Uterus (tissue), 4 donors: ENCODE data around the gene TANC1. TPM values are rescaled to one million over a fixed set of nuclear protein-coding genes. Genes with fewer than 3 reads are reported as not detected.

Experiments
- DNase-seq, 2 donors: peaks; one replicate each; pipeline ENCODE4 v3.0.0-alpha.2; 2019 to 2020
- H3K27ac ChIP-seq, 2 donors: fragments of 200-600 bp; sonication (generic); 1 replicate in 1 of 2; 2 replicates in 1 of 2; pipeline ENCODE4 v1.5.1; 2016 to 2018
- H3K27me3 ChIP-seq, 2 donors: fragments of 200-600 bp; sonication (generic); one replicate each; pipeline ENCODE4 v1.5.1; 2018 to 2019; ENCODE audit warnings: control low read depth in 1 of 2
- H3K36me3 ChIP-seq, 2 donors: fragments of 200-600 bp; sonication (generic); one replicate each; pipeline ENCODE4 v1.5.1; 2019; ENCODE audit warnings: control low read depth in 1 of 2
- H3K4me1 ChIP-seq, 2 donors: fragments of 200-600 bp; sonication (generic); one replicate each; pipeline ENCODE4 v1.5.1; 2018 to 2019; ENCODE audit warnings: control low read depth in 1 of 2
- H3K4me3 ChIP-seq, 2 donors: fragments of 200-600 bp; sonication (generic); 1 replicate in 1 of 2; 2 replicates in 1 of 2; pipeline ENCODE4 v1.5.1; 2018 to 2019; ENCODE audit warnings: mild to moderate bottlenecking in 1 of 2
- H3K9me3 ChIP-seq, 2 donors: fragments of 200-600 bp; sonication (generic); one replicate each; pipeline ENCODE4 v1.5.1; 2019; ENCODE audit warnings: control low read depth in 1 of 2
- POLR2A ChIP-seq, 2 donors: fragments of 450-650 bp; IDR thresholded peaks; one replicate each; pipeline ENCODE4 v1.6.1; 2016; ENCODE audit warnings: antibody characterized with exemption in 2 of 2, mild to moderate bottlenecking in 1 of 2, moderate library complexity in 1 of 2
- intact Hi-C: fragments of 100-400 bp; cut with DNase I; formaldehyde crosslinking; loops from one replicate; pipeline ENCODE4 v1.15.1; 2023; ENCODE audit warnings: low total_unique reads
- total RNA-seq, 4 donors: library from RNA; depleted of rRNA in 3 of 4; stranded (reverse); fragments of >200 nt in 3 of 4; gene quantifications; one replicate each; pipeline versions ENCODE4 v1.1.0 to v1.2.4, GENCODE V29; 2014 to 2023
- TF ChIP-seq, protein P1 (sequence below), 4 experiments: fragments of 200-600 bp in 2 of 4; fragments of 450-650 bp in 2 of 4; sonication (generic) in 2 of 4; IDR thresholded peaks; one replicate each; pipeline ENCODE4 v1.5.1; 2016 to 2019; ENCODE audit warnings: antibody characterized with exemption in 4 of 4, mild to moderate bottlenecking in 2 of 4, moderate library complexity in 1 of 4
- donor health status: DM: yes; HTN: yes; CAD: no.

The TANC1 gene
- total RNA-seq, 4 donors from 2014 or later, result 34.7 to 92.7 (median 67.4) TPM

DNA sequence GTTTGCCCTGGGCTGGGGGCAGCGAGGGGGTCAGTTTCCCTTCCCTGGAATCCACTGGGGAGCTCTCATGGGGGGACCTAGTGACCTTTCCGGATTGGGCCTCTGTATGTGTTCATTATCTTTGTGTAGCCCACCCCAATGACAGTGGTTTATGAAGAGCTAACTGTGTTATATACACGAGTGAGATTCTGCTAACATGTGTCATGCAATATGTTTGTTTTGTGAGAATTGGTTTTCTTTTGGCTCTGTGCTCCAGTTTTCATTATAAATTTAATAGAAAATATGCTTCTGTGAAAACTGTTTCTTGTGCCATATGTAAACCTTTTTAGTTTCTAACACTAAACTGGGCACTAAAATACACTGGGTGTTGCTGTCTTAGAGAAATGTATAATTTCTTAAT, 207.5 kb downstream of the TANC1 start:
- Histone ChIP-seq H3K9me3 (no peaks in the 10 kb centered on the region), H3K4me1 (no peaks in the 10 kb centered on the region), H3K36me3 (no peaks in the 10 kb centered on the region), H3K27ac (no peak overlapping the region), H3K4me3 (no peak overlapping the region), H3K27me3 (no peaks in the 10 kb centered on the region)
- intact Hi-C loops, result no loop called here
- TF ChIP-seq, protein P1, sequence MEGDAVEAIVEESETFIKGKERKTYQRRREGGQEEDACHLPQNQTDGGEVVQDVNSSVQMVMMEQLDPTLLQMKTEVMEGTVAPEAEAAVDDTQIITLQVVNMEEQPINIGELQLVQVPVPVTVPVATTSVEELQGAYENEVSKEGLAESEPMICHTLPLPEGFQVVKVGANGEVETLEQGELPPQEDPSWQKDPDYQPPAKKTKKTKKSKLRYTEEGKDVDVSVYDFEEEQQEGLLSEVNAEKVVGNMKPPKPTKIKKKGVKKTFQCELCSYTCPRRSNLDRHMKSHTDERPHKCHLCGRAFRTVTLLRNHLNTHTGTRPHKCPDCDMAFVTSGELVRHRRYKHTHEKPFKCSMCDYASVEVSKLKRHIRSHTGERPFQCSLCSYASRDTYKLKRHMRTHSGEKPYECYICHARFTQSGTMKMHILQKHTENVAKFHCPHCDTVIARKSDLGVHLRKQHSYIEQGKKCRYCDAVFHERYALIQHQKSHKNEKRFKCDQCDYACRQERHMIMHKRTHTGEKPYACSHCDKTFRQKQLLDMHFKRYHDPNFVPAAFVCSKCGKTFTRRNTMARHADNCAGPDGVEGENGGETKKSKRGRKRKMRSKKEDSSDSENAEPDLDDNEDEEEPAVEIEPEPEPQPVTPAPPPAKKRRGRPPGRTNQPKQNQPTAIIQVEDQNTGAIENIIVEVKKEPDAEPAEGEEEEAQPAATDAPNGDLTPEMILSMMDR (IDR thresholded peaks at IDR 0.05), result no peak
- no peak for TF ChIP-seq POLR2A (IDR thresholded peaks at IDR 0.05)
- DNase-seq, result no peak

DNA sequence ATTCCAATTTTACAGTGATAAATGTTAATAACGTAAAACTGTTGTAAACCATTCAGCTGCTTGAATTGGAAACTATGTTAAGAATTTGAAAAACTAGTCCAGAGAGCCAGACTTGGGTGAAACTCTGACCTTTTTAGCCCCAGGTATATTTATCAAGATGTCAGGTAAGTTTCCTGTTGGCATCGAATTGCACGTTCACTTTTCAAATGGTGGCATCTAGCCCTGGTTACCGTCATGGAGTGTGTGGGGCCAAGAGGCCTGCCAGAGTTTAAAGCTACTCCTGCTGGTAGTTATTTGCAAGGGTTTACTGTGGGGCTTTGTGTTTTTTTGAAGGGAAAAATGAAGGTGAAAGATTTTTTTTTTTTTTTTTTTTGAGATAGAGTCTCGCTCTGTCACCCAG, 208.1 kb downstream of the TANC1 start:
- Histone ChIP-seq H3K9me3 (no peaks in the 10 kb centered on the region), H3K27ac (no peak overlapping the region), H3K4me3 (no peak overlapping the region), H3K4me1 (no peaks in the 10 kb centered on the region), H3K36me3 (no peaks in the 10 kb centered on the region), H3K27me3 (no peaks in the 10 kb centered on the region)
- TF ChIP-seq POLR2A (IDR thresholded peaks at IDR 0.05), result no peak
- TF ChIP-seq, protein P1 (IDR thresholded peaks at IDR 0.05), result no peak
- DNase-seq, result no peak
- intact Hi-C loops, result no loop called here

DNA sequence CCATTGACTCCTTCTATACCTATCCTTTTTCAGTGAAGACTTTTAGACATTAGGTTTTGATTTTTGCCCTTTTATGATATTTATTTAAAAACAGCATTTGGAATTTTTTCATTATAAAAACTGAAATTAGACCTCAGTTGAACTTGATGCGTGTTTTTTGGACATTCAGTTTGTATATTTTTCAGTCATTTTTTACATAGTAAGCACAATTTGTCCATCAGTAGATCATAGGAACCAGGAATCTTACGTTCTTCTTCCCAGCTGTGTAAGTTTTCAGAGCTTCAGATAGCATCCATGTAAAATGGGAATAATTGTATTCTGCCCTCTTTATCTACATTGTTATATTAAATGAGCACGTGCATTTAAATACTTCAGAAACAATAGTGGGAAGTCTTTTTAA, 208.9 kb downstream of the TANC1 start:
- H3K36me3 ChIP-seq, result no peaks in the 10 kb centered on the region
- H3K27ac ChIP-seq, result no peak overlapping the region
- TF ChIP-seq POLR2A (IDR thresholded peaks at IDR 0.05), result no peak
- TF ChIP-seq, protein P1 (IDR thresholded peaks at IDR 0.05), result no peak
- no peak overlapping the region for H3K4me3 ChIP-seq
- H3K27me3 ChIP-seq, result no peaks in the 10 kb centered on the region
- H3K9me3 ChIP-seq, result no peaks in the 10 kb centered on the region
- no peak for DNase-seq
- intact Hi-C loops, result no loop called here
- H3K4me1 ChIP-seq, result no peaks in the 10 kb centered on the region

DNA sequence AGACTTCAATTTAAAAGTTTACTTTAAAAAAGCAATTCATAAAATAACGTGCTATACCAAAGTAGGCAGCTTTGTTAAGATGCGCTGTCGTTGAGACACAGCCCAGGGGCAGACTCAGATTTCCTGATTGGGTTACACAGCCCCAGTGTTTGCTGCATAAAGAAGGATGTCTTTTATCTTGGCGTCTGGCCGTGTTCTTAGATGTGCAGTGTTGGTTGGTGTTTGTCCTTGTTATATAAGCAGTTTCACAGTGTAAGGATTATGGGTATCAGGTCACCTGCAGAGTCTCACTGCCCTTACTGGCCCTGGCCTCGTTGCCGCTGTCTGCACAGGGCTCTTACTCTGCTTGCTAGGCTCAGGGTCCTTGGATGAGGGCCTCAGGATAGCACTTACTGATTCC, 209.5 kb downstream of the TANC1 start:
- Histone ChIP-seq H3K27me3 (no peaks in the 10 kb centered on the region), H3K36me3 (no peaks in the 10 kb centered on the region), H3K4me3 (no peak overlapping the region), H3K27ac (no peak overlapping the region), H3K4me1 (no peaks in the 10 kb centered on the region), H3K9me3 (no peaks in the 10 kb centered on the region)
- DNase-seq, result no peak
- TF ChIP-seq, protein P1 (IDR thresholded peaks at IDR 0.05), result no peak
- TF ChIP-seq POLR2A (IDR thresholded peaks at IDR 0.05), result no peak
- intact Hi-C loops, result no loop called here

DNA sequence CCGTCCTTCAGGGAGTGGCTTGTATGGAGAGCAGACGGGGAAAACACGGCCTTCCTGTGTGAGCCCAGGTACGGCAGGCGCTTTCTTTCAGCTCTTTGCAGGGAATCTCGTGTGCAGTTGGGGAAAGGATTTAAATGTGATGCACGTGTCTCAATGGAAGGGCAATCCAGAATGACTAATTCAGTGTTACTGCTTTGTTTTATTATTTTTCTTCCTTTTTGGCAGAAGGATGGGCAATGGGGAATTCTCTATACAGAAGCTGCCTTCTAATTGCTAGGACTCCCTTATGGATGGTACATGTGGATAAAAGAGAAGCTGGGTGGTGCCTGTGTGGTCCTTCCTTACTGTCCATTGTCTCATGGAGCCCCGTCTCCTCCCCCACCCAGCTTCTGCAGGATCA, 210.7 kb downstream of the TANC1 start:
- intact Hi-C loops, result no loop called here
- Histone ChIP-seq H3K27me3 (no peaks in the 10 kb centered on the region), H3K9me3 (no peaks in the 10 kb centered on the region), H3K27ac (no peak overlapping the region), H3K4me3 (no peak overlapping the region), H3K36me3 (no peaks in the 10 kb centered on the region), H3K4me1 (no peaks in the 10 kb centered on the region)
- TF ChIP-seq, protein P1 (IDR thresholded peaks at IDR 0.05), result no peak
- TF ChIP-seq POLR2A (IDR thresholded peaks at IDR 0.05), result no peak
- DNase-seq, result no peak
